KMS-11 (cell line): ENCODE data around the gene AATF.

Source experiments
- H2AFZ ChIP-seq: fragments of 200-600 bp; sonication (generic); 2 replicates; pipeline ENCODE4 v1.6.1; 2016; ENCODE audit warnings: antibody characterized with exemption, mixed run types, low read depth
- H3K27ac ChIP-seq: fragments of 200-600 bp; sonication (generic); 2 replicates; pipeline ENCODE4 v1.6.1; 2016; ENCODE audit warnings: mild to moderate bottlenecking, mixed run types
- H3K27me3 ChIP-seq: fragments of 200-600 bp; sonication (generic); 2 replicates; pipeline ENCODE4 v1.6.1; 2017; ENCODE audit warnings: mild to moderate bottlenecking, low read depth, mixed run types, moderate library complexity; ENCODE audit not compliant: insufficient read depth
- H3K36me3 ChIP-seq: fragments of 200-600 bp; sonication (generic); 2 replicates; pipeline ENCODE4 v1.6.1; 2017; ENCODE audit warnings: mild to moderate bottlenecking, mixed run types; ENCODE audit not compliant: insufficient read depth
- H3K4me1 ChIP-seq: fragments of 200-600 bp; sonication (generic); 2 replicates; pipeline ENCODE4 v1.6.1; 2016; ENCODE audit warnings: mild to moderate bottlenecking, low read depth, mixed run types; ENCODE audit not compliant: poor library complexity, severe bottlenecking
- H3K4me2 ChIP-seq: fragments of 200-600 bp; sonication (generic); 2 replicates; pipeline ENCODE4 v1.7.0; 2016; ENCODE audit warnings: mild to moderate bottlenecking, mixed run types
- H3K4me3 ChIP-seq: fragments of 200-600 bp; sonication (generic); IDR thresholded peaks from 2 replicates; pipeline ENCODE4 v1.6.1; 2017; ENCODE audit warnings: low read depth, low read length, mixed read lengths; ENCODE audit not compliant: insufficient read depth
- H3K79me2 ChIP-seq: fragments of 200-600 bp; sonication (generic); 2 replicates; pipeline ENCODE4 v1.6.1; 2016; ENCODE audit warnings: low read depth, mixed run types; ENCODE audit not compliant: insufficient read depth
- H3K9ac ChIP-seq: fragments of 200-600 bp; sonication (generic); 2 replicates; pipeline ENCODE4 v1.6.1; 2016; ENCODE audit warnings: mild to moderate bottlenecking, mixed run types
- H4K20me1 ChIP-seq: fragments of 200-600 bp; sonication (generic); 2 replicates; pipeline ENCODE4 v1.6.1; 2016; ENCODE audit warnings: mild to moderate bottlenecking, mixed run types; ENCODE audit not compliant: insufficient read depth
- TF ChIP-seq, protein P1 (sequence below): fragments of 200-600 bp; sonication (generic); conservative IDR thresholded peaks from 2 replicates; pipeline ENCODE4 v1.6.1; 2017; ENCODE audit warnings: low read depth, mild to moderate bottlenecking, antibody characterized with exemption, low read length, moderate library complexity, mixed read lengths

AATF gene

DNA sequence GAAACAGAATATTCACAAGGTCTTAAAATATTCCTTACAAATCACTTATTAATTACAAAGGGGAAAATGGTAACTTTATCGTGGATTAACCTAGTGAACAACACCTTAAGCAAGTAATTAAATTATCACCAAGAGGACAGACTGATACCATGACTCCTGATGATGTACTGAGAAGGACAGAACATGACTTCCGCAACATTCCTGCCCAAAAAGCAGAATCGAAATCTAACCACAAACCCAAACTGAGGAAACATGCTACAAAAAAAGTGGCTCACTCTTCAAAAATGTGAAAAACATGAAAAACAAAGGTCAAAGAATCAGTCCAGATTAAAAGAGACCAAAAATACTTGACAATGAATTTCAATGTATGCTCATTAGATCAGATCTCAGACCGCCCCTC, 151.5 kb downstream of the AATF start:
- H3K9ac ChIP-seq, result no peak overlapping the region
- peaks cover 4% of the 10 kb centered on the region; the same call in 1 of the 2 replicates for H3K36me3 ChIP-seq
- no peak overlapping the region for H2AFZ ChIP-seq
- TF ChIP-seq, protein P1, sequence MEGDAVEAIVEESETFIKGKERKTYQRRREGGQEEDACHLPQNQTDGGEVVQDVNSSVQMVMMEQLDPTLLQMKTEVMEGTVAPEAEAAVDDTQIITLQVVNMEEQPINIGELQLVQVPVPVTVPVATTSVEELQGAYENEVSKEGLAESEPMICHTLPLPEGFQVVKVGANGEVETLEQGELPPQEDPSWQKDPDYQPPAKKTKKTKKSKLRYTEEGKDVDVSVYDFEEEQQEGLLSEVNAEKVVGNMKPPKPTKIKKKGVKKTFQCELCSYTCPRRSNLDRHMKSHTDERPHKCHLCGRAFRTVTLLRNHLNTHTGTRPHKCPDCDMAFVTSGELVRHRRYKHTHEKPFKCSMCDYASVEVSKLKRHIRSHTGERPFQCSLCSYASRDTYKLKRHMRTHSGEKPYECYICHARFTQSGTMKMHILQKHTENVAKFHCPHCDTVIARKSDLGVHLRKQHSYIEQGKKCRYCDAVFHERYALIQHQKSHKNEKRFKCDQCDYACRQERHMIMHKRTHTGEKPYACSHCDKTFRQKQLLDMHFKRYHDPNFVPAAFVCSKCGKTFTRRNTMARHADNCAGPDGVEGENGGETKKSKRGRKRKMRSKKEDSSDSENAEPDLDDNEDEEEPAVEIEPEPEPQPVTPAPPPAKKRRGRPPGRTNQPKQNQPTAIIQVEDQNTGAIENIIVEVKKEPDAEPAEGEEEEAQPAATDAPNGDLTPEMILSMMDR, result no peak
- H3K4me1 ChIP-seq, result no peaks in the 10 kb centered on the region
- H3K27me3 ChIP-seq, result no peaks in the 10 kb centered on the region
- H4K20me1 ChIP-seq, result no peaks in the 10 kb centered on the region
- H3K79me2 ChIP-seq, result no peaks in the 10 kb centered on the region
- no peak overlapping the region for H3K27ac ChIP-seq
- H3K4me2 ChIP-seq, result no peak overlapping the region
- H3K4me3 ChIP-seq, result no peak overlapping the region

DNA sequence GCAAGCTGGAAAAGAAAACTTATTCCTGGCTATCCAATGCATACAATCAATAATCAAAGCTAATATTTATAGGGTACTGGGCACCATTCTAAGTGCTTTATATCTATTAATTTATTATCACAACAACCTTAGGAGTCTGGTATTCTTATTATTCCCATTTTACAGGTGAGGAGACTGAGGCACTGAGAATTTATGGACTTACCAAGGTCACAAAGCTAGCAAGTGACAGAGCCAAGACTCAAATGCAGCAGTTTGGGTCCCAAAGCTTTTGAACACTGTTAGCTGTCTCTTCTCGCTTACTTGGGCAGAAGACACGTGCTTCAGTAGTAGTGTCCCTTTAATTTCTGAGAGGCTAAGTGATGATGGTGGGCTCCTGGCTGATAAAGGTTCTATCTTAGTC, 152.6 kb downstream of the AATF start:
- TF ChIP-seq, protein P1, result no peak
- no peaks in the 10 kb centered on the region; the same call in 1 of the 2 replicates for H3K36me3 ChIP-seq
- H3K27ac ChIP-seq, result no peak overlapping the region
- H2AFZ ChIP-seq, result no peak overlapping the region
- H3K27me3 ChIP-seq, result no peaks in the 10 kb centered on the region
- no peak overlapping the region for H3K4me2 ChIP-seq
- no peaks in the 10 kb centered on the region for H3K4me1 ChIP-seq
- no peak overlapping the region for H3K4me3 ChIP-seq
- no peaks in the 10 kb centered on the region for H3K79me2 ChIP-seq
- H4K20me1 ChIP-seq, result no peaks in the 10 kb centered on the region
- no peak overlapping the region for H3K9ac ChIP-seq

DNA sequence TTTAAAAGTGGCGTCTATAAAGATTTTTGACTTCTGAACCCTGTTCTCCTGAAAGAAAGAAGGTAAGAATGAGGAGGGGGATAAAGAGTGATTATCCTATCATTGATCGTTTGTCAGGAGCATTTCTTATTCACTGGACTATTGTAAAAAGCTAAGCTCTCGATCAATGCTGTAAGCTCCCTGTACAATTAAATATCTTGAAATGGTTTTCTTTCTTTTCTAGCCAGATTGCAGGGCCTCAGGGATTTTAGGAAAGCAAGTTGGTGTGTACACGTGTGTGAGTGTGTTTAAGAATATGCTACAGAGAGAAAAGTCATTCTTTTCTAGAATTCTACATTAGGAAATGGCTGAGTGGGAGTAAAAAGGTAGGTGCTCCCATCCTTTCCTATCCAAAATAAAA, 154.5 kb downstream of the AATF start:
- no peak overlapping the region for H2AFZ ChIP-seq
- no peak overlapping the region for H3K4me3 ChIP-seq
- H4K20me1 ChIP-seq, result no peaks in the 10 kb centered on the region
- TF ChIP-seq, protein P1, result no peak
- H3K27ac ChIP-seq, result no peak overlapping the region
- no peaks in the 10 kb centered on the region; the same call in 1 of the 2 replicates for H3K36me3 ChIP-seq
- no peaks in the 10 kb centered on the region for H3K4me1 ChIP-seq
- H3K79me2 ChIP-seq, result no peaks in the 10 kb centered on the region
- no peaks in the 10 kb centered on the region for H3K27me3 ChIP-seq
- no peak overlapping the region for H3K9ac ChIP-seq
- H3K4me2 ChIP-seq, result no peak overlapping the region

DNA sequence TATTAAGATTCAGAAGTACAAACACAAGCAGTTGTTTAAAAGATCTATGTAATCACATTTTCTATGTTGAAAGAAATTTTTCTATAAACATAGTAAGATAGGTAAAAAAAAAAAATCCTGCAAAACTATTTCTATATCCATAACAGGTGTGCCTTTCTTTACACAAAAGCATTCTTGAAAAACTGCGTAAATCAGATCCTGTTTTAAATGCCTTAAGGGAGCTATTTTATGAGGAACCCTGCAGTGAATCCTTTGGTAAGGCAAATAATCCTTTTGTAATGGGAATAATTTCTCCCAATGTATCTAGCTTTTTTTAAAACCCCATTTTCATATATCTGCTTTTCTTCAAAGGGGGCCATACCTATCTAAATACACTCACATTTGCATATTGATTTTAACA, 157.3 kb downstream of the AATF start:
- TF ChIP-seq, protein P1, result no peak
- Histone ChIP-seq H3K4me1 (no peaks in the 10 kb centered on the region), H3K9ac (no peak overlapping the region), H3K4me2 (no peak overlapping the region), H3K4me3 (no peak overlapping the region), H2AFZ (no peak overlapping the region), H3K27me3 (no peaks in the 10 kb centered on the region), H3K36me3 (no peaks in the 10 kb centered on the region; the same call in 1 of the 2 replicates), H3K27ac (no peak overlapping the region), H3K79me2 (no peaks in the 10 kb centered on the region), H4K20me1 (no peaks in the 10 kb centered on the region)
